SH-SY5Y (cell line): ENCODE measurements around the gene CLECL1.

Experiments used
- GATA2 ChIP-seq: IDR thresholded peaks from 2 replicates; pipeline ENCODE4 v1.6.1; 2011; ENCODE audit warnings: mild to moderate bottlenecking, low read depth, low read length
- GATA3 ChIP-seq: IDR thresholded peaks from 2 replicates; pipeline ENCODE4 v1.6.1; 2011; ENCODE audit warnings: low read depth, mild to moderate bottlenecking, low read length, moderate library complexity

CLECL1 gene

GRCh38 chr12:9692909-9693308 lies 40.0 kb downstream of the CLECL1 start:
- TF ChIP-seq GATA2 (no peak), GATA3 (no peak)

GRCh38 chr12:9687228-9687627 lies 45.7 kb downstream of the CLECL1 start:
- TF ChIP-seq GATA3 (no peak), GATA2 (no peak)

DNA sequence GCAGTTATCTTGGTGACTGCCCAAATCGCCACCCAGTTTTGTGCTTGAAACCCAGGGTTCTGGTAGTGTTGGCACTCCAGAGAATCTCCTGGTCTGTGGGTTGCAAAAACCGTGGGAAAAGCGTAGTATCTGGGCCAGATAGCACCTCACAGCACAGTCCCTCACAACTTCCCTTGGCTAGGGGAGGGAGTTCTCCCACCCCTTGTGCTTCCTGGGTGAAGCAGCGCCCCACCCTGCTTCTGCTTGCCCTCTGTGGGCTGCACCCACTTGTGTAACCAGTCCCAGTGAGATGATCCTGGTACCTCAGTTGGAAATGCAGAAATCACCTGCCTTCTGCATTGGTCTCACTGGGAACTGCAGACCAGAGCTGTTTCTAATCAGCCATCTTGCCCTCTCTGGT lies 47.0 kb downstream of the CLECL1 start:
- TF ChIP-seq GATA2 (no peak), GATA3 (no peak)

- TF ChIP-seq GATA2: no peak
- no peak for TF ChIP-seq GATA3
Observed at GRCh38 chr12:9674226-9674590, 58.7 kb downstream of the CLECL1 start.

GRCh38 chr12:9673404-9674225 lies 59.3 kb downstream of the CLECL1 start:
- TF ChIP-seq GATA2 (no peak), GATA3 (no peak)
